GM19455 (cell line): ENCODE results near the gene CLTC.

Experiments
- ATAC-seq: cut with Tn5 transposase; IDR thresholded peaks from one replicate; pipeline ENCODE4 v1.9.1; 2021; ENCODE audit not compliant: unreplicated experiment

The CLTC gene

GRCh38 chr17:59723041-59723440 lies 103.3 kb downstream of the CLTC start:
- no peak for ATAC-seq

DNA sequence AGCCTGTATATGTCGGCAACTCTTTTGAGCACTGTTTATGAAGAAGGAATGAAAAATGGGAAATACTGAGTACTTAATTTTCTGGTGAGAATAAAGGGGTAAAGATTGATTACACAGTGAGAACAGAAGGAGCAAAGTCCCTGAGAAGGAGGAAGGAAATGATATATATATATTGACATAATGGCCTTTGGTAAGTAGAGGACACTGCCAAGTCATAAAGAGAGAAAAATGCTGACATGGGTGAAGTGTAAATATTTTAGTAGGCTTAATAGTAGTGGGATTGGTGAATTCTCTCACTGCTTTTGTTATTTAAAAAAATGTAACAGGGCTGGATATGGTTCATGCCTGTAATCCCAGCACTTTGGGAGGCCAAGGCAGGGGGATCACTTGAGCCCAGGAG lies 103.9 kb downstream of the CLTC start:
- ATAC-seq, result no peak

GRCh38 chr17:59725691-59726090 lies 106.0 kb downstream of the CLTC start:
- ATAC-seq, result no peak

GRCh38 chr17:59727817-59728533 lies 108.3 kb downstream of the CLTC start:
- ATAC-seq, result no peak

GRCh38 chr17:59730268-59730834 lies 110.7 kb downstream of the CLTC start:
- no peak for ATAC-seq

- no peak for ATAC-seq
Measured at GRCh38 chr17:59733697-59734096, 114.0 kb downstream of the CLTC start.

- no peak for ATAC-seq
Measured at GRCh38 chr17:59734226-59734625, 114.5 kb downstream of the CLTC start.

DNA sequence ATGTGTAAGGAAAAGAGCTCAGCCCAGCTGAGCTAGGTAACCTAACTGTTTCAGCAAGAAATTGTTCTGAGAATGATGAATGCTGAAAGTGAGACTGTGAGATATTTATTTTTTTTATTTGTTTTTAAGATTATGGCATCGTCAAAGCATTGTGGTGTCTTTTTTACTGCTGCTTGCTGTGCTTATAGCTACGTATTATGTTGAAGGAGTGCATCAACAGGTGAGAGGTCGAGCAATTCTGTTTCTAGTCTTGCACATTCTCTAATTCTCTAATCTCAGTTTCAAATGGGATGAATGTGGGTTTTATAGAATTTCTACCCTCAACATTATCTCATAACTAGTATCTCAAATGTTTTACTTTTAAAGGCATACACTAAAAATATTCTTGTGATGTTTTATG lies 117.6 kb downstream of the CLTC start:
- ATAC-seq, result no peak

GRCh38 chr17:59743842-59744241 lies 124.1 kb downstream of the CLTC start:
- no peak for ATAC-seq

GRCh38 chr17:59745040-59745439 lies 125.3 kb downstream of the CLTC start:
- no peak for ATAC-seq
